Fibroblast of lung (primary cell): Measurements from ENCODE around the gene SRPK2. TPM values are rescaled to one million over a fixed set of nuclear protein-coding genes. Genes with fewer than 3 reads are reported as not detected.
"Not testable (repeated sequence)": the region's sequence is repeated elsewhere in the genome, so short reads cannot be mapped to it uniquely, and the experiment has no call there.

Experiments used
- DNase-seq, 2 donors: peaks; one replicate each; pipeline versions ENCODE4 v3.0.0 to v3.0.0-alpha.2; 2010; ENCODE audit warnings: low read depth in 2 of 2
- H2AFZ ChIP-seq: 2 replicates; pipeline ENCODE4 v1.5.1; 2012; ENCODE audit warnings: low read length, control low read depth, inconsistent platforms
- H3K27ac ChIP-seq: 2 replicates; pipeline ENCODE4 v1.5.1; 2011; ENCODE audit warnings: low read length, control low read depth; ENCODE audit not compliant: insufficient read depth
- H3K27me3 ChIP-seq: 2 replicates; pipeline ENCODE4 v1.5.1; 2011; ENCODE audit warnings: mild to moderate bottlenecking, low read length; ENCODE audit not compliant: control insufficient read depth, insufficient read depth
- H3K36me3 ChIP-seq: 2 replicates; pipeline ENCODE4 v1.5.1; 2011; ENCODE audit warnings: low read length; ENCODE audit not compliant: control insufficient read depth, insufficient read depth
- H3K4me1 ChIP-seq: 2 replicates; pipeline ENCODE4 v1.5.1; 2011; ENCODE audit warnings: low read length; ENCODE audit not compliant: control insufficient read depth, insufficient read depth; ENCODE audit errors: extremely low read depth
- H3K4me2 ChIP-seq: 2 replicates; pipeline ENCODE4 v1.5.1; 2011; ENCODE audit warnings: low read length, control low read depth; ENCODE audit not compliant: insufficient read depth; ENCODE audit errors: extremely low read depth
- H3K4me3 ChIP-seq, 4 experiments: fragments of 200-600 bp in 1 of 4; sonication (generic) in 1 of 4; replicated peaks in 1 of 4; 2 replicates each; pipeline ENCODE4 v1.5.1; 2011 to 2016; ENCODE audit warnings: low read length in 4 of 4, low read depth in 3 of 4, mild to moderate bottlenecking in 3 of 4, control low read depth in 2 of 4, inconsistent platforms in 1 of 4, mixed read lengths in 1 of 4; ENCODE audit not compliant: insufficient read depth in 1 of 4; ENCODE audit errors: control extremely low read depth in 1 of 4
- H3K79me2 ChIP-seq: 2 replicates; pipeline ENCODE4 v1.5.1; 2012; ENCODE audit warnings: mild to moderate bottlenecking, low read length, inconsistent platforms; ENCODE audit not compliant: control insufficient read depth, insufficient read depth
- H3K9ac ChIP-seq: 2 replicates; pipeline ENCODE4 v1.5.1; 2011; ENCODE audit warnings: mild to moderate bottlenecking, low read length, control low read depth; ENCODE audit not compliant: insufficient read depth
- H3K9me3 ChIP-seq: 2 replicates; pipeline ENCODE4 v1.5.1; 2012; ENCODE audit warnings: low read depth, low read length; ENCODE audit not compliant: control insufficient read depth, insufficient read depth
- H4K20me1 ChIP-seq: 2 replicates; pipeline ENCODE4 v1.5.1; 2011; ENCODE audit warnings: low read length; ENCODE audit not compliant: control insufficient read depth, insufficient read depth; ENCODE audit errors: extremely low read depth
- CTCF ChIP-seq, 2 donors: IDR thresholded peaks in 1 of 2; conservative IDR thresholded peaks in 1 of 2; 1 replicate in 1 of 2; 2 replicates in 1 of 2; pipeline ENCODE4 v1.5.1; 2011 to 2012; ENCODE audit warnings: low read length in 2 of 2, control low read depth in 1 of 2, inconsistent platforms in 1 of 2, low read depth in 1 of 2, mild to moderate bottlenecking in 1 of 2
- EZH2 ChIP-seq: IDR thresholded peaks from 2 replicates; pipeline ENCODE4 v1.5.1; 2012; ENCODE audit warnings: low read length, control low read depth, mild to moderate bottlenecking; ENCODE audit errors: missing control alignments
- polyA plus RNA-seq, 2 donors: library from polyadenylated mRNA; depleted of rRNA in 1 of 2; stranded (reverse) in 1 of 2; unstranded in 1 of 2; fragments of >200 nt; gene quantifications; 2 replicates each; pipeline ENCODE4 v1.2.1, GENCODE V29; 2011 to 2012; ENCODE audit warnings: missing spikeins in 1 of 2
- total RNA-seq: library from RNA; depleted of rRNA; stranded (reverse); fragments of >200 nt; gene quantifications from 2 replicates; pipeline ENCODE4 v1.2.1, GENCODE V29; 2014

SRPK2 gene
- total and polyA plus RNA-seq, 2 donors (not counting 1 experiment from before 2014, with no cell fraction given), result 27.8 to 61.8 TPM

- H2AFZ ChIP-seq, result no peak overlapping the region
- peaks cover 2% of the 10 kb centered on the region for H4K20me1 ChIP-seq
- TF ChIP-seq CTCF (conservative IDR thresholded peaks at IDR 0.05 in 1 of 2, IDR thresholded peaks at IDR 0.05 in 1 of 2; ENCODE audit: low read depth in 1 of 2, low read length in 2 of 2), result no peak
- TF ChIP-seq EZH2, result no peak
- H3K79me2 ChIP-seq, result peaks cover 19% of the 10 kb centered on the region
- no peak overlapping the region for H3K27ac ChIP-seq
- no peaks in the 10 kb centered on the region for H3K27me3 ChIP-seq
- H3K36me3 ChIP-seq, result no peaks in the 10 kb centered on the region
- H3K4me1 ChIP-seq, result no peaks in the 10 kb centered on the region
- no peaks in the 10 kb centered on the region for H3K9me3 ChIP-seq
- H3K9ac ChIP-seq, result no peak overlapping the region
- H3K4me2 ChIP-seq, result no peak overlapping the region
- no peak for DNase-seq
- no peak overlapping the region for H3K4me3 ChIP-seq
Observed at GRCh38 chr7:105339404-105340323, 49.1 kb downstream of the SRPK2 start.

- DNase-seq, result no peak
- Histone ChIP-seq H3K4me1 (no peaks in the 10 kb centered on the region), H3K9me3 (no peaks in the 10 kb centered on the region), H3K4me2 (no peak overlapping the region), H3K4me3 (no peak overlapping the region), H3K9ac (no peak overlapping the region), H3K36me3 (no peaks in the 10 kb centered on the region), H3K79me2 (peaks cover 20% of the 10 kb centered on the region), H3K27me3 (no peaks in the 10 kb centered on the region), H3K27ac (no peak overlapping the region), H2AFZ (no peak overlapping the region), H4K20me1 (peaks cover 2% of the 10 kb centered on the region)
- TF ChIP-seq EZH2 (no peak), CTCF (conservative IDR thresholded peaks at IDR 0.05 in 1 of 2, IDR thresholded peaks at IDR 0.05 in 1 of 2; ENCODE audit: low read depth in 1 of 2, low read length in 2 of 2) (no peak)
Observed at GRCh38 chr7:105337529-105337928, 51.2 kb downstream of the SRPK2 start.

- peak in 1 of 2 donors; percentile 49 for DNase-seq
- Histone ChIP-seq H3K4me1 (no peaks in the 10 kb centered on the region), H2AFZ (no peak overlapping the region), H3K27me3 (no peaks in the 10 kb centered on the region), H3K79me2 (peaks cover 23% of the 10 kb centered on the region), H3K4me2 (no peak overlapping the region), H3K9ac (no peak overlapping the region), H3K9me3 (no peaks in the 10 kb centered on the region), H3K4me3 (no peak overlapping the region), H3K36me3 (no peaks in the 10 kb centered on the region), H3K27ac (no peak overlapping the region), H4K20me1 (peaks cover 2% of the 10 kb centered on the region)
- TF ChIP-seq EZH2, result no peak
- TF ChIP-seq CTCF (conservative IDR thresholded peaks at IDR 0.05 in 1 of 2, IDR thresholded peaks at IDR 0.05 in 1 of 2; ENCODE audit: low read depth in 1 of 2, low read length in 2 of 2), result peak in 1 of 2 donors; percentile 3
Observed at GRCh38 chr7:105336009-105336408, 52.7 kb downstream of the SRPK2 start.

GRCh38 chr7:105332661-105333060, 56.1 kb downstream of the SRPK2 start:
- not testable (repeated sequence) for H2AFZ ChIP-seq, H4K20me1 ChIP-seq, H3K9me3 ChIP-seq, H3K4me1 ChIP-seq, H3K27me3 ChIP-seq, H3K9ac ChIP-seq, H3K36me3 ChIP-seq, H3K4me3 ChIP-seq, H3K27ac ChIP-seq, H3K4me2 ChIP-seq
- peaks cover 19% of the 10 kb centered on the region for H3K79me2 ChIP-seq
- DNase-seq, result peak; percentile 31 to 46
